Cerebellar nuclear complex (tissue), 1 donor: ENCODE data around the gene CPT1B.
"Not testable (repeated sequence)": the region's sequence is repeated elsewhere in the genome, so short reads cannot be mapped to it uniquely, and the experiment has no call there.

ENCODE experiments used
- DNase-seq, 2 experiments: peaks; one replicate each; lab custom pipeline; 2025; lab: John Stamatoyannopoulos, UW

Gene CPT1B

DNA sequence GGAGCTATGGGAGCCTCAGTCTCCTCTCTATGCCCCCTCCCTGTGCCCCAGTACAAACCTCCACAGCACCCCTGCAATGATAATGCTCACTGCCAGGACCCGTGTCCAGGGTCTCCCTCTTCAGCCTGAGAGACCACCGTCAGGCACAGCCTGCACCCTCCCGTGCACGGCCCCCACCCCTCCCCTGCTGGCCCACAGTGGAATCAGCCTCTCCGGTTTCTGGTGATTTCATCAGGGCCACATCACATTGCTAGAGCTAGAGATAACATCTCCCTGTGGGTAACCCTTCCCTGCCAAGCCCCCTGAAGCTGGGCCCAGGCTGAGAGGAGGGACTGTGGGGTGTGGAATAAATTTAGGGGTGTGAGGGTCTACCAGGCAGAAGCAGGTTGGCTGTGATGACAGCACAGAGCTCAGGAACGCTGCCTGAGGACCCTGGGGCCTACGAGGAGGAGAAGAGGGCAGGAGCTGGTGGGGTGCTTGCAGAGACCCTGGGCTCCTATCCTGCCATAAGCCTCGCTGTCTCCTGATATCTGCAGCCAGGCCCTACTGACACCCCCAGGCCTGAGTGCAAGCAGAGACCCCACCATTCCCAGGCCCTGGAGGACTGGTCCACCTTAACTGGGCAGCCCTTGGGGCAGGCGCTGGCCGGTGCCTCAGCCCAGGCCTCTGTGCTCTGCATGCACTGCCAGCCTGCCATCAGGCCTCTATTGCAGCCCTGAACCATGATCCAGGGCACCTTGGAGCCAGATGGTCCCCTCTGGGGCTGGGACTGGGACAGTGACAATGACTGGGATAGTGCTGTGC lies 32.5 kb downstream of the CPT1B start, which contains the start of gene KLHDC7B:
Gene KLHDC7B (plus strand): TSS at position 378 of the 804 bp plus-strand sequence. CDS start 345 bp downstream, at position 723.
- no peak for DNase-seq

DNA sequence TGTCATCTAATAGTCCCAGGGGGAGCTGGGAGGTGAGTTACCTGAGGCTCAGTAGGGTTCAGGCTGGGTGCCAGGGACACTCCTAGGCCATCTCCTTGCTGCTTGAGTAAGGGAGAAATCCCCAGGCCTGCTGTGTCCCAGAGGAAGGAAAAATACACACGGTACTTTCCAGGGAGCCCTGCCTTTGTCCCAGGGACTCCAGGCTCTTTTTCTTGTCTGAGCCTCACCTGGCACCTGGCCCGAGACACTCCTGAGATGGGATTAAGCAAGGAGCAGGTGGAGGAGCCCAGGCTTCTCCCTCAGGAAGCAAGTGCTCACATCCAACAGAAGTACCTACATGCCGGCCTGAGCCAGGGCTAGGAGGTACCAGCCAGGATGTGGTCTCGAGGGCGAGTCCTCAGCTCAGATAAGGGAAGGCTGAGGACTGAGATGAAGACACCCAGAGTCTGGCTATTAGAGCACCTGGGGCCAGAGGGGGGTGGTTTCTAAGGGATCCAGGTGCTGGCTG lies 33.4 kb downstream of the CPT1B start:
- no peak for DNase-seq

DNA sequence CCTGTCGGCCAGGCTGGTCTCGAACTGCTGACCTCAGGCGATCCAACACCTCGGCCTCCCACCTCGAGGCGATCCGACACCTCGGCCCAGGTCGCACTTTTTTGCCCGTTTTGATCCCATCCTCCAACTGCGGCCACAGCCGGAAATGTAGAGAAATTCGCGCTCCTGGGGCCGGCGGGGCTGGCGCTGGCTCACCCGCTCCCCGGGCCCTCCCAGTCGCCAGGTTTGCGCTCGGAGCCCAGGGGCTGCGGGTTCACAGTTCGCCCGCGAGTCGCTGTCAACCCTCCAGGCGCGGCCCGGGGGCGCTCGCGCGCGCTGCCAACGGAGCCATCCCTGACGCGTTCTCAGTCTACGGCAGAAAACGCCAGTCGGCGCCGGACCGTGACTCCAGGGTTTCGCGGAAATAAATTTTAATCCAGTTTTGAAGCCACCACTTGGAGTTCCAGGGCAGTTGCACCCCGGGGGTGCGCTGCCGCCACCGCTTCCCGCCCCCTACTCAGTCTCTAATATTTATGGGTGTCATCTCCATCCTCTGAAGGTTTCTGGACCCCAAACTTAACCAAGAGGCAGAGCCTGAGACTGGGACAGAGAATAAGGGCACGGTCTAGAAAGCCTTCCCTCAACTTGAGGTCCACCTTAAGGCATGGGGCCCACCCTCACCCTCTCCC lies 34.0 kb downstream of the CPT1B start:
- DNase-seq, result no peak

DNA sequence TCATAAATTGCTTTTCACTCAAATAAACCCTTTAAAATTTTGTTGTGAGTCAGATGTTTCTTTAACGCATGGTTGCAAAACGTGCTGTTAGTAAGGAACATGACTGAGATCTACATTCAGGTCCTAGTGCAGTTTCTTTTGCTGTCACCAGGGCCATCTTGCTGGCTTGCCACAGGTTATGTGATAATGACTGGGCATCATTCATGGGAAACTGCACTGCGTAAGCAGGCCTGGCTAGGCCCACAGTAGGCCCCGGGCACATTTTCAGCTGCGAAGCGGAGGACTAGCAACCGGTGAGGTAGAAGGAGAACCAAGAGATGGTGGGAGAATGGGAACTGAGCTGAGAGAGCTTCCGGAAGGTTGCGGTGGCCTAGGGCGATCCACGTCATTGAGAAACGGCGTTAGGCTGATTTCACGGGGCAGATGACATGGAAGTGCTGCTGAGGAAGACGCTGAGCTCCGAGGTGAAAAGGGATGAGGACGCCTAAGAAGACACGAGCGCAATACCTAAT lies 35.8 kb downstream of the CPT1B start:
- DNase-seq, result no peak

DNA sequence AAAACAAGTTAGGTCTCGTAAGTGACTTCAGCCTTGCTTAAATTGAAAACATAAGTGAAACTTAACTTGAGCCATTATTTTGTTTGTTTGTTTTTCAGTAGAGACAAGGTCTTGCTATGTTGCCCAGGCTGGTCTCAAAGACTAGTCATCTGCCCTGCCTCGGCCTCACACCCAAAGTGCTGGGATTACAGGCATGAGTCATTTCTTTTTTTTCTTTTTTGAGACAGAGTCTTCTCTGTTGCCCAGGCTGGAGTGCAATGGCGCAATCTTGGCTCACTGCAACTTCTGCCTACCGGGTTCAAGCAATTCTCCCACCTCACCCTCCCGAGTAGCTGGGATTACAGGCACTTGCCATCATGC lies 36.6 kb downstream of the CPT1B start:
- DNase-seq, result not testable (repeated sequence)

DNA sequence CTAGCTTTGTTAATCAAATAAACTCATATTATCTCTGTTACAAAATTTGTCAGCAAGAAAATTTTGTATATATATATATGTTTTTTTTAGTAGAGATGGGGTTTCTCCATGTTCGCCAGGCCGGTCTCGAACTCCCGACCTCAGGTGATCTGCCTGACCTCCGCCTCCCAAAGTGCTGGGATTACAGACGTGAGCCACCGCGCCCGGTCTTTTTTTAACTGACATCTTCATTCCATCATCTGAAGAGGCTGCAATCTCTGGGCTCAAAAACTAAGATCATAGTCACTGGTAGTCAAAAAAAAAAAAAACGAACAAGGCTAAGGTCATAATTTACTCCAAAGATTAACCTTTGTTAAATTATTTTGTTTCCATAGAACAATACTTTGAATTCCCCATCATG lies 37.8 kb downstream of the CPT1B start:
- no peak for DNase-seq

DNA sequence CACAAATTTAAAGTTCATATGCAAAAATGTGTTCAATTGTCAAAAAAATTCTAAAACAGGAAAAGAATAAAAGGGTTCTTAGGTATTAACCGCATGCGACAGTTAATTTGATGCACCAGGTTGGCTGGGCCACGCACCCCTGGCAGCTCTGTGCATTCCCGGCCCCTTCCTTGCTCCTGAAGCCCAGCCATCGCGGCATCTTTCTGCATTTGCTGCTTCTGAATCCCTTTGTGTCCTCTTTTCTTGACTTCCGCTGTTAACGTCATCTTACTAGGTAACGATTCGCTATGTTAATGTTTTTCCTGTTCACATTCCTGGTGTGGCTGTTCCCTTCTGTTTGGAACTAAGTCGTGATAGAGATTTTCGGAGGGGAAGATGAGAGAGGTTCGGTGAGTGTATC lies 40.5 kb downstream of the CPT1B start:
- DNase-seq, result no peak

DNA sequence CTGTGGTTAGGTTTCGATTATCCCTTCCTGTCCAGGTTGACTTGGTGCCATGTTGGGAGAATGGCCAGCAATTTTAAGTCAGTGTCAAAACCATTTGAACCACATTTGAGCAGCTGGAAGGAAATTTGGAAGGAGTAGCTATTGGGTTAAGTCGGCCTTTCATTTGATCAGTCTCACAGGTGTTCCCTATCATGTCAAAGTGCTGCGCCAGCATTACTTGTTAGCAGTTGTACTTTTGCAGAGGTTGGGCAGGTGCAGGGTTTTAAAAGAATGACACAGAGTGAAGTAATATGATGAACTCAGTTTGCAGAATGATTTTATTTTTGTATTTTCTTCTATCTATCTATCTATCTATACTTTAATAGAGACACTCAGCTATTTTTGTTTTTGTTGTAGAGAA lies 42.0 kb downstream of the CPT1B start:
- DNase-seq, result no peak

DNA sequence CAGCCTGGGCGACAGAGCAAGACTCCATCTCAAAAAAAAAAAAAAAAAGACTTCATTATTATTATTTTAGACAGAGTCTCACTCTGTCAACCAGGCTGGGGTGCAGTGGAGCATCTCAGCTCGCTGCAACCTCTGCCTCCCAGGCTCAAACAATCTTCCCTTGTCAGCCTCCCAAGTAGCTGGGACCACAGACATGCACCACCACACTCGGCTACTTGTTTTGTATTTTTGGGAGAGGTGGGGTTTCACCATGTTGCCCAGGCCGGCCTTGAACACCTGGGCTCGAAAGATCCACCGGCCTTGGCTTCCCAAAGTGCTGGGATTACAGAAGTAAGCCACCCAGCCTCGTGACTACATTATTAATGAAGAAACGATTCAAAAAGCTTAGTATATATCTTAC lies 43.1 kb downstream of the CPT1B start:
- DNase-seq, result no peak

DNA sequence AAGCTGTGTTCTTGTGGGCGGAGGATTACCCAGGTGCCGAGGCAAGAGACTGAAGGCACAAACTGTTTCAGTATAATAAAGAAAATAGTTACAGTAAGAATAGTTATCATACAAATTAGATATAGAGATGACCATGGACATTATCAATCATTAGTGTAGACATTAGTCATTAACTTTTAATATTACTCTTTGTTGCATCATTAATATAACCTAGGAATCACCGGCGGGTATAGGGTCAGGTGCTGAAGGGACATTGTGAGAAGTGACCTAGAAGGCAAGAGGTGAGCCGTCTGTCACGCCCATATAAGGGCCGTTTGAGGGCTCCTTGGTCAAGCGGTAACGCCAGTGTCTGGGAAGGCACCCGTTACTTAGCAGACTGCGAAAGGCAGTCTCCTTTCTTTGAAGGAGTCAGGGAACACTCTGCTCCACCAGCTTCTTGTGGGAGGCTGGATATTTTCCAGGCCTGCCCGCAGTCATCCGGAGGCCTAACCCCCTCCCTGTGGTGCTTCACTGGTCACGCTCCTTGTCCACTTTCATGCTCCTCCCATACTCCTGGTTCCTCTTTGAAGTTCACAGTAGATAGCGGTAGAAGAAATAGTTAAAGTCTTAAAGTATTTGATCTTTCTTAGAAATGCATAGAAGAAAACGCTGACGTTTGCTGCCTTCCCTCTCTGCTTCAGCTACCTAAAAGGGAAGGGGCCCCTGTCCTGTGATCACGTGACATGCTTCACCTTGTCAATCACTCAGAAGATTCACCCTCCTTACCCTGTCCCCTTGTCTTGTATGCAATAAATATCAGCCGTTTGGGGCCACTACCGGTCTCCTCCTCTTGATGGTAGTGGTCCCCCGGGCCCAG lies 44.1 kb downstream of the CPT1B start:
- DNase-seq, result not testable (repeated sequence)

DNA sequence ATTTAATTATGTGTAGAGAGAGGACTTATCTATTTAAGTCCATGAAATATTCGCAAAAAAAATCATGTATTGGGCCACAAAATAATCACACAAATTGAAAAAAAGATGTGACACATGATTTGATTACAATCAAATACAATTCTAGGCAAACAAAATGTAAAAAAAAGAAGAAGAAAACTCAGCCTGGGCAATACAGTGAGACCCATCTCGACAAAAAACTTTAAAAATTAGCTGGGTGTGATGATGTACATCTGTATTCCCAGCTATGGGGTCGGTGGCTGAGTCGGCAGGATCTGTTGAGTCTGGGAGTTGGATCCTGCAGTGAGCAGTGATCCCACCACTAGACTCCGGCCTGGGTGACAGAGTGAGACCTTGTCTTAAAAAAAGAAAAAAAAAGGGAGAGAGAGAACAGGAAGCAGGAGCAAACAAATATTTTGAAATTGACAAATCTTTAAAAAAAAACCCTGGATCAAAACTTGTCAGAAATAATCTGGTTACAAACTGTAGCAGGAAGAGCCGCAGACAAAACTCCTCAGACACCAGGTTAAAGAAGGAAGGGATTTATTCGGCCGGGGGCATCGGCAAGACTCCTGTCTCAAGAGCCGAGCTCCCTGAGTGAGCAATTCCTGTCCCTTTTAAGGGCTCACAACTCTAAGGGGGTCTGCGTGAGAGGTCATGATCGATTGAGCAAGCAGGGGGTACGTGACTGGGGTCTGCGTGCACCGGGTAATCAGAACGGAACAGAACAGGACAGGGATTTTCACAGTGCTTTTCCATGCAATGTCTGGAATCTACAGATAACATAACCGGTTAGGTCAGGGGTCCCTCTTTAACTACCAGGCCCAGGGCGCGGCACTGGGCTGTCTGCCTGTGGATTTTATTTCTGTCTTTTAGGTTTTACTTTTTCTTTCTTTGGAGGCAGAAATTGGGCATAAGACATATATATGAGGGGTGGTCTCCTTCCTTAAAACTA lies 45.1 kb downstream of the CPT1B start:
- DNase-seq, result no peak

DNA sequence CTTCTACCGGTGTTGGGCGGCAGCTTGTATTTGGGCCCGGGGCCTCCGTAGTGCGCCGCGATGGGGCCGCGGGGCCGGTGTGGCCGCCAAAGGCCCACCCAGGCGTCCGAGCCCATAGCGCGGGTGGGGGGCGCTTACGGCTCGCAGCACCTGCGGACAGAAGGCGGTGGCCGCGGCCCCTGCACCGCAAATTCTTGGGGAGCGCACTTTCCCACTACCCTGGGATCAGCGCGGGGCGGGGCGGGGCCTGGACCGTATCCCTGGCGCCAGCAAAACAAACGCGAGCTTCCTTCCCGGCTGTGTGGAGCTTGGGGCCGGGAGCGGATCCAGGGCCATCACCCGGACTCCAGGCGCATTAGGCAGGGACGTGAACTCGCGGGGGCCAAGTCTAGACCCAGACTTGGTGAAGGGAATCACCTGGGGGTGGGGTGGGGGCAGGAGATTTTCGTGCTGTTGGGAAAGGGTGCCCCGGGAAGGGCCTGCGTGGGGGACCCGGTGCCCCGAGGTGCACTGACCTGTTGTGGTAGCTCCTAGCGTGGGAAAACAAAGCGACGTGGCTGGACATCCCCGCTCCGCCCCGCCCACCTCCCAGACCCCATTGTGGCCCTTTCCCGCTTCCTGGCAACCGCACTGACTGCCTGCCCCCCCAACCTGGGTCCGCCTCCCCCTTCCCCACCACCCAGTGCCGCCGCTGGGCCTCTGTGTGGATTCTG lies 46.1 kb downstream of the CPT1B start:
- DNase-seq, result no peak

DNA sequence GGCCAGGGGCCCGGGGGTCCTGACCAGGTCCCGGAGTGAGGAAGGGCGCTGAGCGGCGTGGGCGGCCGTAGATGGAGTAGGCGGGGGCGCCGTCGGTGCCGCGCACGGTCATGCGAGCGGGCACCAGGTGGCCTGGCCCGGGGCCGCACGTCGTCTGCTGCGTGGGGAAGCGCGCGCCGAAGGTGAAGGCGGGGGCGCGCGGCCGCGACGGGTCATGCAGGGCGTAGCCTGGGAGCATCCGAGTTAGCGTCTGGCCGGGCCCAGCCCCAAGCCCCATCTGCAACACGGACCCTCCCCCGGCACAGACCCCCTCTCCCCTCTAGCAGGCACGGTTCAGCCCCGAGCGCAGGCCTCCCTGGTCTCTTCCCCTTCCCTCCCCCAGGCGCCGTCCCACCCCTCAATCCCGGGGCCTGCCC lies 46.7 kb downstream of the CPT1B start:
- DNase-seq, result no peak

DNA sequence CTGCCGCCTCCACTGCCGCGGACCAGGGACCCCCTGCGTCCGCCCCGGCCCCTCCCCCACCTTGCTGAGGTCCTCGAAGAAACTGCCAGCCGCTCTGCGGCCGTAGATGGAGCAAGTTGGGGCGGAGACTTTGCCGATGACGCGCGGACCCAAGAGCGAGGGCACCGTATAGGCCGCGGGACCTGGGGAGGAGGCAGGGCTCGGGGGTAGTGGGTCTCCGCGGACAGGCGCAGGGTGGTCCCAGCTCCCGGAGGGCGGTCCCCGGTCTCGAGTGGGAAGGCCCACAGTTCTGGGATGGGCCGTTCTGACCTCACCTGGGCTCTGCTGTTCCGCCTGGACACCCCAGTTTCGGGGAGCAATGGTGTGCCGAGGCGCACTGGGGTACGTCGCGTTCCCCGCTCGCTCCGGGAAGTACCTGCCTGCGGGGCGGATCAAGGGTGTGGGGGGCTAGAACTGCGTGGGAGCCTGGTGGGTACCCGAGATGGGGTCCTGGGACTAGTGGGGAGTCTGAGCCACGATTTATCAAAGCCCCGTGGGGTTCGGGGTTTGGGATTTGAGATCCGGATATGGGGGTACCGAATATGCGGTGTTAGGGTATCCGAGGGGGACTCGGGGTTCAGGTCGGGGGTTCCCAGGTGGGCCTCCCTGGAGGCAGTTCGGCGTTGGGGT lies 47.2 kb downstream of the CPT1B start:
- DNase-seq, result no peak

DNA sequence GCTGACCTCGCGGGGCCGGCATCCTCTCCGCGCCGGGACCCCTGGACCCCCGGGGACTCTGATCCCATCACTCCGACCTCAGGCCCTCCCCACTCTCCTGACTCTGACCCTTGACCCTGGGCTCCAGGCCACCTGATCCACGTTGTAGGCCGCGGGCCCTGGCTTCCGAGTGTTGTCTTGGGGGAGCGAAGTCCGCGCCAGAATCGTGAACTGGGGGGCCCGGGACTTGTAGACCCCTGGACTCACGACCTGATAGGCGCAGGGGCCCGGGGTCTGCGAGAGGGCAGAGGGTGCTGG lies 47.7 kb downstream of the CPT1B start:
- DNase-seq, result no peak

DNA sequence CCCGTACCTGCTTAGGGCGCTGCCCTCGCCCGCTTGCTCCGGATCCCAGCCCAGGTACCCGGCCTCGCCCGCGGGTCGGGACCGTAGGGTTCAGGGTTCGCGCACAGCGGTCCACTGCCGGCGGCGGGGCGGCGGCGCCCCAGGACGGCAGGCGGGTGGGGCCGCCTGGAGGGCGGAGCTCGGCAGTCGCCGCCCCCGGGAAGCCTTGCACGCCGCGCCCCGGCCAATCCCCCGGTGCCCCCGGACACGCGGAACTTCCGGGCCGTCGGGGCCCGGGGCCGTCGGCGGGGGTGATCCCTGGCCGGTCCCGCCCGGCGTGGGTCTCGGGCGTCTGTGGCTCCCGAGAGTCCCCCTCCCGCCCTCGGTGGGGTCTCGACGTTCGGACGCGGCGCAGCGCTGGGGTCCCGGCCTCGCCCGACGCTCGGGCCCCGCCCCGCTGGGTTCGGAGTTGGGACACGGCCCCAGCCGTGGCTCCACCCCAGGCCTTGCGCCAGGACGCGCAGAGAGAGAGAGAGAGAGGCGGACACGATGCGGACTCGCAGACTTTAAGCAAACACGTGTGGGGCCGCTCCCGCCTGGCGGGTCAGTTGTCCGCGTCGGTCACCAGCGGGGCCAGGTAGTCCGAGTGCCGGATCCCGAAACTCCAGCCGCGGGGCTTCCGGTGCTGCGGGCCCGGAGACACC lies 48.2 kb downstream of the CPT1B start, which contains the start of gene TYMP:
Gene TYMP (minus strand): TSS at position 116 of the 683 bp plus-strand sequence. CDS start 303 bp downstream, outside the sequence.
- DNase-seq, result no peak

DNA sequence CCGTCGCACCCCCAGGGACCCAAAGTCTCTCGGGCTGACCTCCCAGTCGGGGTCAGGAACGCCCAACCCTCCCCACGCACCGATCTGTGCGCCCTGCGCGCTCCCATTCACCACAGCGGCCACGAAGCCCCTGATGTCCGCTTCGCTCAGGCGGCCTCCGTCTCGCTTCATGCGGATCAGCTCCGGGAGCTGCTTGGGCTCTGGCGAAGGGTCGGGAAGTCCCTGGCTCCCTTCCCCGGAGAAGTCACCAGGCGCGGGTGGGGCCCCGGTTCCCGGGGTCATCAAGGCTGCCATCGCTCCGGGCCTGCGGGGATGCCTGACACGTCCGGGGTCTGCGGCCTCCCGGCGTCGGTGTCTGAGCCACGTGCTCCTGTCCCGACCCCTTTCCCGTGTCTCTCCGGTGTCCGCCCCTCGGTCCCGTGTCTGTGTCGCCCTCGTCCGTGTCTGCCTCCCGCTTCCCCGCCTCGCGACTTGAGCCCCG lies 48.8 kb downstream of the CPT1B start:
- DNase-seq, result no peak

DNA sequence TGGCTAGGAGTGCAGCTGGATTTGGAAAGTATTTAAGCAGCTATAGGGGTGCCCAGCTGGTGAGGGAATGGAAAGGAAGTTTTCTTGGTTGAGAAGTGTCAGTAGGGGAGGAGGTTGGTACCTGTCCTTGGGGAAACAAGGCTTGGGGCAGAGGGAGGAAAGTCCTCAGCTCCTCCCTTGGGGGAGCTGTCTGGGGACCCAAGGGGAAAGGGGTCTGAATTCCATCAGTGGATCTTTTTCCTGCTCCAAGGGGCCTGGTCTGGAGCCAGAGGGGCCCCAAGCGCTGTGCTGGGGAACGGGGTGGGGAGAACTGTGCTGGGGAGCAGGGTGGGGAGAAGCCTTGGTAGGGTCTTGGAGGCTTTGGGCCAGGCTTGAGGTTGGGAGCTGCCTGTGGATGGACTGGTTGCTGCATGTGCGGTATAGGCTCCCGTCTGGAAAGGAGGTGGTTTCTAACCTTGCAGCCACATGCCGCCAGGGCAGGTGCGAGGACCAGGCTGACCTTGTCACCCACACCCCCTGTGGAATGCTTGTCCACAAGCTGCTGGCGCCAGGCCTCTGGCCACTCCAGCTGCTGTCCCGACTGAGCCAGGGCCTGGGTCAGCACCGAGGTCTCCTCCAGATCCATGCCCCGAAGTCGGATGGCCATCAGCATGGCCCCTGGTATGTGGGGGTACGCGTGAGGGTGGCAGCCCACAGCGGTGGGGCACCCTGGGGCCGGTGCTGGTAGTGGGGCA lies 49.4 kb downstream of the CPT1B start:
- DNase-seq, result no peak
